GM12878 (cell line): ENCODE results near the gene PGRMC1. TPM values are rescaled to one million over a fixed set of nuclear protein-coding genes. Genes with fewer than 3 reads are reported as not detected.
A peak's percentile ranks its signal among the peaks of the same experiment; 100 is the strongest.

ENCODE experiments used
- ATAC-seq: fragments of 200-7000 bp; cut with Tn5 transposase; 3 replicates; pipeline ENCODE4 v1.9.1; 2020; ENCODE audit warnings: mild to moderate bottlenecking, moderate library complexity
- BruUV-seq: library from RNA; stranded (reverse); fragments of 400-500 nt; replicated peaks from 2 replicates; lab custom pipeline; 2021; lab: Mats Ljungman, UMichigan
- CTCF ChIA-PET: fragments of 300-600 bp; sonication (Branson Sonifier 250); formaldehyde crosslinking; extraction: SDS; loops from one replicate; lab custom pipeline; 2021; ENCODE audit warnings: inconsistent platforms; lab: Yijun Ruan, JAX
- POLR2A ChIA-PET: fragments of 350-600 bp; formaldehyde crosslinking; extraction: SDS; loops from one replicate; lab custom pipeline; 2021; ENCODE audit warnings: inconsistent platforms; lab: Charles Lee
- RAD21 ChIA-PET: fragments of 300-600 bp; sonication (Branson Sonifier 250); formaldehyde crosslinking; loops from one replicate; lab custom pipeline; 2023; ENCODE audit warnings: antibody characterized with exemption; ENCODE audit not compliant: unreplicated experiment; lab: Charles Lee
- SMC1A ChIA-PET: fragments of 300-600 bp; sonication (Branson Sonifier 250); formaldehyde crosslinking; loops from one replicate; lab custom pipeline; 2023; ENCODE audit not compliant: unreplicated experiment, uncharacterized antibody; lab: Charles Lee
- DNase-seq: peaks from one replicate; pipeline ENCODE4 v3.0.0-alpha.2; 2011; ENCODE audit warnings: low read depth, low spot score
- FAIRE-seq: peaks from 3 replicates; lab custom pipeline; 2011; peaks lifted over from hg19 to GRCh38; lab: Jason Lieb, UNC
- H2AFZ ChIP-seq: 2 replicates; pipeline ENCODE4 v1.6.0; 2011; ENCODE audit warnings: low read depth, low read length, control low read depth; ENCODE audit not compliant: control insufficient read depth
- H3K27ac ChIP-seq: 2 replicates; pipeline ENCODE4 v1.5.1; 2011; ENCODE audit warnings: control low read depth; ENCODE audit not compliant: control insufficient read depth, insufficient read depth
- H3K27me3 ChIP-seq, 2 experiments: replicated peaks in 1 of 2; 2 replicates each; pipeline versions ENCODE4 v1.6.0 to v1.6.1; 2011; ENCODE audit warnings: low read length in 1 of 2; ENCODE audit not compliant: control insufficient read depth in 2 of 2, insufficient read depth in 2 of 2
- H3K36me3 ChIP-seq, 2 experiments: 2 replicates each; pipeline ENCODE4 v1.5.1; 2011; ENCODE audit warnings: low read length in 1 of 2; ENCODE audit not compliant: control insufficient read depth in 2 of 2, insufficient read depth in 2 of 2
- H3K4me1 ChIP-seq: 2 replicates; pipeline ENCODE4 v1.6.1; 2011; ENCODE audit warnings: mild to moderate bottlenecking, low read length, moderate library complexity, mixed read lengths; ENCODE audit not compliant: control insufficient read depth, insufficient read depth
- H3K4me2 ChIP-seq: 2 replicates; pipeline ENCODE4 v1.6.0; 2011; ENCODE audit warnings: control low read depth; ENCODE audit not compliant: control insufficient read depth, insufficient read depth
- H3K4me3 ChIP-seq: fragments of 200-600 bp; sonication (generic); 2 replicates; pipeline ENCODE4 v1.5.1; 2016
- H3K79me2 ChIP-seq: 2 replicates; pipeline ENCODE4 v1.6.0; 2011; ENCODE audit warnings: low read length; ENCODE audit not compliant: control insufficient read depth, insufficient read depth
- H3K9ac ChIP-seq: 2 replicates; pipeline ENCODE4 v1.8.0; 2011; ENCODE audit warnings: low read length, control low read depth, mixed read lengths; ENCODE audit not compliant: control insufficient read depth, insufficient read depth
- H3K9me3 ChIP-seq: replicated peaks from 3 replicates; pipeline ENCODE4 v1.5.1; 2011; ENCODE audit warnings: mild to moderate bottlenecking, low read length; ENCODE audit not compliant: control insufficient read depth, insufficient read depth
- H4K20me1 ChIP-seq: 2 replicates; pipeline ENCODE4 v1.6.0; 2011; ENCODE audit not compliant: control insufficient read depth, insufficient read depth
- ETV6 ChIP-seq, 2 experiments: fragments of 450-650 bp in 1 of 2; IDR thresholded peaks in 1 of 2; conservative IDR thresholded peaks in 1 of 2; 2 replicates each; pipeline ENCODE4 v1.6.1; 2014; ENCODE audit warnings: antibody characterized with exemption in 1 of 2, borderline replicate concordance in 1 of 2, low read depth in 1 of 2, mild to moderate bottlenecking in 1 of 2, moderate library complexity in 1 of 2
- HDAC2 ChIP-seq: fragments of 200-600 bp; sonication (generic); IDR thresholded peaks from 2 replicates; pipeline ENCODE4 v1.6.1; 2017
- KAT2A ChIP-seq: conservative IDR thresholded peaks from 2 replicates; pipeline ENCODE4 v1.6.1; 2011; ENCODE audit warnings: low read depth, low read length; ENCODE audit not compliant: control insufficient read depth
- NFXL1 ChIP-seq: fragments of 450-650 bp; IDR thresholded peaks from 2 replicates; pipeline ENCODE4 v1.6.1; 2017; ENCODE audit warnings: antibody characterized with exemption, mild to moderate bottlenecking, borderline replicate concordance
- NR2F1 ChIP-seq: fragments of 450-650 bp; conservative IDR thresholded peaks from 2 replicates; pipeline ENCODE4 v1.6.1; 2017; ENCODE audit warnings: mild to moderate bottlenecking
- RBBP5 ChIP-seq: fragments of 200-600 bp; sonication (generic); conservative IDR thresholded peaks from 2 replicates; pipeline ENCODE4 v1.6.1; 2016
- RCOR1 ChIP-seq: conservative IDR thresholded peaks from 2 replicates; pipeline ENCODE4 v1.6.1; 2012; ENCODE audit warnings: low read depth, low read length, improper control_type of control experiment
- SMAD1 ChIP-seq: fragments of 450-650 bp; IDR thresholded peaks from 2 replicates; pipeline ENCODE4 v1.6.1; 2018; ENCODE audit warnings: mild to moderate bottlenecking, low read depth; ENCODE audit not compliant: partially characterized antibody
- SMARCA5 ChIP-seq: fragments of 450-650 bp; IDR thresholded peaks from 2 replicates; pipeline ENCODE4 v1.6.1; 2017; ENCODE audit warnings: mild to moderate bottlenecking
- TAF1 ChIP-seq: IDR thresholded peaks from 2 replicates; pipeline ENCODE4 v1.6.1; 2011; ENCODE audit warnings: mild to moderate bottlenecking, low read depth, low read length, borderline replicate concordance
- TARDBP ChIP-seq: IDR thresholded peaks from 2 replicates; pipeline ENCODE4 v1.6.1; 2016; ENCODE audit warnings: borderline replicate concordance
- ZNF217 ChIP-seq: fragments of 450-650 bp; IDR thresholded peaks from 2 replicates; pipeline ENCODE4 v1.6.1; 2017; ENCODE audit warnings: antibody characterized with exemption, mild to moderate bottlenecking
- WGBS: methylation state at CpG from one replicate; pipeline ENCODE4 v1.1.6; 2016; ENCODE audit warnings: low lambda C conversion rate; ENCODE audit not compliant: insufficient replicate concordance, insufficient coverage; ENCODE audit errors: missing lambda C conversion rate; 5-methylcytosine and 5-hydroxymethylcytosine counted together
- in situ Hi-C: fragments of 300-500 bp; cut with MboI; formaldehyde crosslinking; loops from 9 replicates; pipeline ENCODE4 v1.14.3; 2018; ENCODE audit warnings: mixed read lengths
- intact Hi-C: fragments of 100-400 bp; cut with micrococcal nuclease; formaldehyde crosslinking; loops from one replicate; pipeline ENCODE4 v1.14.2; 2022; ENCODE audit not compliant: unreplicated experiment
- polyA plus RNA-seq, 11 experiments: library from polyadenylated mRNA; depleted of rRNA in 4 of 11; unstranded in 6 of 11; stranded (reverse) in 5 of 11; fragments of >200 nt; fragmentation: Nextera tagmentation in 4 of 11; fragmentation: Illumina TruSeq in 1 of 11; extraction: Ambion mirVana in 4 of 11; extraction: Trizol in 1 of 11; gene quantifications; 1 replicate in 1 of 11; 2 replicates in 10 of 11; pipeline versions ENCODE4 v1.2.1 to v1.2.3, GENCODE V29; 2011 to 2016; ENCODE audit warnings: inconsistent platforms in 2 of 11, missing spikeins in 2 of 11, low read depth in 1 of 11
- total RNA-seq, 4 experiments: library from RNA; depleted of rRNA in 3 of 4; stranded (reverse); fragments of >200 nt in 3 of 4; fragmentation: Illumina TruSeq in 1 of 4; extraction: Trizol in 1 of 4; gene quantifications; 2 replicates each; pipeline versions ENCODE4 v1.2.1 to v1.2.3, GENCODE V29; 2013 to 2021
- TF ChIP-seq, protein P1 (sequence below): IDR thresholded peaks from 2 replicates; pipeline ENCODE4 v1.6.1; 2011; ENCODE audit warnings: borderline replicate concordance, low read depth, mild to moderate bottlenecking, moderate library complexity, low read length; ENCODE audit not compliant: insufficient read depth, poor library complexity, severe bottlenecking

Gene PGRMC1
- total and polyA plus RNA-seq, 10 of the 15 experiments (the other 5 are each of a cell fraction or from before 2014, with no cell fraction given), result 13.6 to 60.9 (median 43.3) TPM

- no peak for TF ChIP-seq RCOR1
- TF ChIP-seq ZNF217, result no peak
- TF ChIP-seq NFXL1, result no peak
- TF ChIP-seq TARDBP, result no peak
Observed at GRCh38 chrX:119236623-119237561, 807 bp downstream of the PGRMC1 start (continued).

DNA sequence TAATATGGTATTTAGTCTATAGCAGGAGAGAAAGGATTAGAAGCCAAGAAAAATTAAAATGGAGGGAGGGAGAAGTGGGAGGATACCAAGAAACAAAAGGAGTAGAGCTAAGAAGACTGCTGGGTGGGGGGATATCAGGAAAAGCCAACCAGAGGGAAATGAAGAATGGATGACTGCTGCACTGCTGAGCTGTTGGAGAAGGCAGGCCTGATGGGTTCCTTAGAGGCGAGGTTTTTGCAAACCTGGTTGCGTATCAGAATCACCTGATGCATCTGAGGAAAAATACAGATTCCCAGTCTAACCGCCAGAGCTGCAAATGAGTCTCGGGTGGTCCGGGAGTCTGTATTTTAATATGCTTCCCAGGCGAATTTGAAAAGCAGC is 1.5 kb downstream of the PGRMC1 start:
- H3K9me3 ChIP-seq, result no peaks in the 10 kb centered on the region
- in situ Hi-C loops, result no loop called here
- peak overlapping the region; percentile 26 for H3K4me2 ChIP-seq
- intact Hi-C loops, result no loop called here
- no TSS peak for BruUV-seq
- no peak overlapping the region for H2AFZ ChIP-seq
- peaks cover 0 to 1% of the 10 kb centered on the region in 2 experiments; a peak in 2 of 4 replicates for H3K36me3 ChIP-seq
- peaks cover 30% of the 10 kb centered on the region for H3K79me2 ChIP-seq
- ChIA-PET CTCF (interaction anchor here (1.1 to 1.7 kb wide), 3 partner anchors 19 to 117 kb away, joined by 3 to 5 read pairs (median 4); no protein-coding TSS in a partner anchor), POLR2A (no interaction called here), RAD21 (no interaction called here), SMC1A (interaction anchor here (0.9 to 1.7 kb wide), 4 partner anchors 8 to 19 kb away, joined by 3 to 5 read pairs (median 3); no protein-coding TSS in a partner anchor)
- 72% methylated on average over 6 of the region's 6 CpGs for WGBS
- ATAC-seq, result no peak
- FAIRE-seq, result no peak
- peak overlapping the region; percentile 63 for H3K4me3 ChIP-seq
- no peak for DNase-seq
- H3K27me3 ChIP-seq, result peaks cover 0 to 2% of the 10 kb centered on the region in 2 experiments; a peak in 1 of 4 replicates
- no peak overlapping the region; the same call in 1 of the 2 replicates for H3K9ac ChIP-seq
- TF ChIP-seq, protein P1, sequence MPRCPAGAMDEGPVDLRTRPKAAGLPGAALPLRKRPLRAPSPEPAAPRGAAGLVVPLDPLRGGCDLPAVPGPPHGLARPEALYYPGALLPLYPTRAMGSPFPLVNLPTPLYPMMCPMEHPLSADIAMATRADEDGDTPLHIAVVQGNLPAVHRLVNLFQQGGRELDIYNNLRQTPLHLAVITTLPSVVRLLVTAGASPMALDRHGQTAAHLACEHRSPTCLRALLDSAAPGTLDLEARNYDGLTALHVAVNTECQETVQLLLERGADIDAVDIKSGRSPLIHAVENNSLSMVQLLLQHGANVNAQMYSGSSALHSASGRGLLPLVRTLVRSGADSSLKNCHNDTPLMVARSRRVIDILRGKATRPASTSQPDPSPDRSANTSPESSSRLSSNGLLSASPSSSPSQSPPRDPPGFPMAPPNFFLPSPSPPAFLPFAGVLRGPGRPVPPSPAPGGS, result no peak
- TF ChIP-seq HDAC2, result no peak
- TF ChIP-seq TAF1, result no peak
- TF ChIP-seq SMAD1, result no peak
- no peak for TF ChIP-seq ZNF217
- TF ChIP-seq RBBP5, result no peak
- no peak for TF ChIP-seq ETV6 (conservative IDR thresholded peaks at IDR 0.05 in 1 of 2, IDR thresholded peaks at IDR 0.05 in 1 of 2; ENCODE audit: borderline replicate concordance in 1 of 2, low read depth in 1 of 2)
- TF ChIP-seq NR2F1, result no peak
- TF ChIP-seq KAT2A, result no peak
- TF ChIP-seq SMARCA5, result no peak
- H3K27ac ChIP-seq, result no peak overlapping the region
- H4K20me1 ChIP-seq, result no peaks in the 10 kb centered on the region
- H3K4me1 ChIP-seq, result no peaks in the 10 kb centered on the region
